GM13976 (cell line): Measurements from ENCODE around the gene PTPRG.

Experiments used
- DNase-seq: peaks from one replicate; pipeline ENCODE4 v3.0.0; 2012; ENCODE audit warnings: low spot score
- CTCF ChIP-seq: IDR thresholded peaks from 2 replicates; pipeline ENCODE4 v1.5.1; 2012; ENCODE audit warnings: borderline replicate concordance, mild to moderate bottlenecking; ENCODE audit not compliant: insufficient read depth; ENCODE audit errors: extremely low read depth, missing control alignments, control extremely low read depth
- in situ Hi-C: fragments of 300-500 bp; cut with MboI; formaldehyde crosslinking; loops from one replicate; pipeline ENCODE4 v1.12.0; 2022; ENCODE audit warnings: low sequenced_read_pairs, mixed read lengths, inconsistent platforms; ENCODE audit not compliant: unreplicated experiment

PTPRG gene

GRCh38 chr3:61928776-61929314, 367.5 kb downstream of the PTPRG start:
- DNase-seq: no peak
- in situ Hi-C loops: no loop called here

GRCh38 chr3:61929617-61930016, 368.2 kb downstream of the PTPRG start:
- in situ Hi-C loops: loop anchor here (10.0 kb wide), 1 partner anchor 55 kb away; no protein-coding TSS in a partner anchor
- TF ChIP-seq CTCF: no peak
- DNase-seq: no peak

More at GRCh38 chr3:61928776-61929314, 367.5 kb downstream of the PTPRG start:
- no peak for TF ChIP-seq CTCF

GRCh38 chr3:61932499-61932898, 371.1 kb downstream of the PTPRG start:
- TF ChIP-seq CTCF: no peak
- in situ Hi-C loops: loop anchor here (10.0 kb wide), 1 partner anchor 58 kb away; no protein-coding TSS in a partner anchor
- DNase-seq: no peak

- in situ Hi-C loops: loop anchor here (10.0 kb wide), 1 partner anchor 59 kb away; no protein-coding TSS in a partner anchor
- TF ChIP-seq CTCF: no peak
- DNase-seq: no peak
These were observed 372.6 kb downstream of the PTPRG start for GRCh38 chr3:61933798-61934504.

- DNase-seq: no peak
- in situ Hi-C loops: loop anchor here (10.0 kb wide), 1 partner anchor 60 kb away; no protein-coding TSS in a partner anchor
- no peak for TF ChIP-seq CTCF
These were observed 373.1 kb downstream of the PTPRG start for GRCh38 chr3:61934505-61934871.

- in situ Hi-C loops: loop anchor here (10.0 kb wide), 1 partner anchor 61 kb away; no protein-coding TSS in a partner anchor
- no peak for TF ChIP-seq CTCF
- no peak for DNase-seq
These were observed 374.4 kb downstream of the PTPRG start for GRCh38 chr3:61935814-61936213.
